Fibroblast of pulmonary artery (primary cell): ENCODE results near the gene DNAJC1.
"Not testable (repeated sequence)": the region's sequence is repeated elsewhere in the genome, so short reads cannot be mapped to it uniquely, and the experiment has no call there.

Experiments
- DNase-seq: peaks from one replicate; pipeline ENCODE4 v3.0.0-alpha.2; 2010; ENCODE audit warnings: low read depth
- H3K4me3 ChIP-seq: replicated peaks from 2 replicates; pipeline ENCODE4 v1.5.1; 2011; ENCODE audit warnings: low read depth, mild to moderate bottlenecking, control low read depth, low read length, moderate library complexity
- TF ChIP-seq, protein P1 (sequence below): IDR thresholded peaks from 2 replicates; pipeline ENCODE4 v1.5.1; 2011; ENCODE audit warnings: mild to moderate bottlenecking, control low read depth, low read length, inconsistent platforms; ENCODE audit errors: missing control alignments

The DNAJC1 gene

DNA sequence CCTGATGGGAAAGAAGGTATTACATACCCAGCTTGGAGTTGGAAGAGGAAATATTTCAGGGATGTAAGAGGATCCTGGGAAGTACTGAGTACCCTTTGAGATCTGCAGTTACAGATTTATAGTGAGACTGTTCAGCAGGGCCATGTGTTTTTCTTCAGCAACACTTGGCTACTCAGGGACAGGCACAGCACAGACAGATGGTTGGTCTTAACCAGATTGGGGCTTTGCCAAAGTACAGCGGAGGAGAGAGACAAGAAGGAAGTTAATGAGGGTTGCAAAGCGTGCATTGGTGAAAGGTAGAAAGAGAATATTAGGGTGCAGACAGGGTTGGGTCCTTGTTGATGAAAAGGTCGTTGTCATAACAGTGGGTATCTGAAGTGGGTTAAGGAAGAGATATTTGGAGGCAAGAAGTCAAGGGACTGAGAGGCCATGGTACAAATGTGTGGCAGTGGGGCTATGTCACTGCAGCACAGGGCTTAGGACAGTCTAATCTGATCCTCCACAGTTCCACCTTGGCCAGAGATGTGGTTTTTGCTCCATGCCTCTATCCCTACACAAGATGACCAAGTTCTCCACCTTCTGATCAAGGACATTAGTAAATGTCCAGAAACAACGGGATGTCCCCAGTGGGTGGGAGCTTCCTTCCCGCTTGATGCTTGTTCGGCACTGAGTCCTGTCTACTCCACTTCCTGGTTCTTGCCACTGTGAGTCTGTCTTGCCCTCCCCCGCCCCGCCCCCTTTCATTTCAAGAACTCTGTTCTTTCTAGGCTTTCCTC lies 18.9 kb upstream of the DNAJC1 start:
- peak; percentile 80 for DNase-seq
- no peak overlapping the region for H3K4me3 ChIP-seq
- TF ChIP-seq, protein P1, sequence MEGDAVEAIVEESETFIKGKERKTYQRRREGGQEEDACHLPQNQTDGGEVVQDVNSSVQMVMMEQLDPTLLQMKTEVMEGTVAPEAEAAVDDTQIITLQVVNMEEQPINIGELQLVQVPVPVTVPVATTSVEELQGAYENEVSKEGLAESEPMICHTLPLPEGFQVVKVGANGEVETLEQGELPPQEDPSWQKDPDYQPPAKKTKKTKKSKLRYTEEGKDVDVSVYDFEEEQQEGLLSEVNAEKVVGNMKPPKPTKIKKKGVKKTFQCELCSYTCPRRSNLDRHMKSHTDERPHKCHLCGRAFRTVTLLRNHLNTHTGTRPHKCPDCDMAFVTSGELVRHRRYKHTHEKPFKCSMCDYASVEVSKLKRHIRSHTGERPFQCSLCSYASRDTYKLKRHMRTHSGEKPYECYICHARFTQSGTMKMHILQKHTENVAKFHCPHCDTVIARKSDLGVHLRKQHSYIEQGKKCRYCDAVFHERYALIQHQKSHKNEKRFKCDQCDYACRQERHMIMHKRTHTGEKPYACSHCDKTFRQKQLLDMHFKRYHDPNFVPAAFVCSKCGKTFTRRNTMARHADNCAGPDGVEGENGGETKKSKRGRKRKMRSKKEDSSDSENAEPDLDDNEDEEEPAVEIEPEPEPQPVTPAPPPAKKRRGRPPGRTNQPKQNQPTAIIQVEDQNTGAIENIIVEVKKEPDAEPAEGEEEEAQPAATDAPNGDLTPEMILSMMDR = no peak

DNA sequence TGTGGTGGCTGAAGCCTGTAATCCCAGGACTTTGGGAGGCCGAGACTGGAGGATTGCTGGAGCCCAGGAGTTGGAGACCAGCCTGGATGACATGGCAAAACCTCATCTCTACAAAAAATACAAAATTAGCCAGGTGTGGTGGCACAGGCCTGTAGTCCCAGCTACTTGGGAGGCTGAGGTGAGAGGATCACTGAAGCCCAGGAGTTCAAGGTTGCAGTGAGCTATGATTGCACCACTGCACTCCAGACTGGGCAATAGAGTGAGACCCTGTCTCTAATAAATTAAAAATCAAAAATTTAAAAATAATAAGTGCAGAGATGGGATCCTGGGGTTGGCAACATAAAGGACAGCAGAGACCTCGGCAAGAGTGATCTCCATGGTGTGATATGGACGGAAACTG lies 17.6 kb upstream of the DNAJC1 start:
- H3K4me3 ChIP-seq, DNase-seq: not testable (repeated sequence)

DNA sequence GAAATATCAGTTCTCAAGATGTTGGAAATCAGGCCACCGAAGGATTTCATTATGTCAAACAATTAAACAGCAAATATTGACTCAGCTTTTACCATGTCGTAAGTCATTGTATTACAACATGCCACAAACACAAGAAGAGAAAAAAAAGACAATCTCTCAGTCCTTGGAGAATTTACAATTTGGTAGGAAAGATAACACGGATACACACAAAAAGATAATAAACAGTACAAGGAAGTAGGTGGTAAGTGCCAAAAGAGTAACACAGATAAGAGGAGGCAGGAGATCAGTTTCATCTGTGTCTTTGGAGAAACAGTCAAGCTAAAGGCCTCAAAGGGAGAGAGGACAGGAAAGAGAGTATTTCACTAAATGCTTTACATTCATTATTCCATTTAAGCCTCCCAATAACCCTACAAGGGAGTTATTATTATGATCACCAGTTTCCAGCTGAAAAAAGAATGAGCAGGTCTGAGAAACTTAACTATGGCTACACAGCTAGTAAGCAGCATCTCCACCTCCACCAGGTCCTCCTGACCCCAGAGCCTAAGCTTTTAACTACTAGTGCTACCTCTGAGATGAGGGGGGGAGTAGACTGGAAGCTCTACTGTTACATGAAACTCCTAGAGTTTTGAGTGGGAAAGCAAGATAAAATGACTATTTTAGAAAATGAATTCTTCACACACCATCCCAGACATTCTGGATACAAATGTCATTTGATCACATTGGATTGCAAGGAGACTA lies 13.9 kb upstream of the DNAJC1 start:
- H3K4me3 ChIP-seq = no peak overlapping the region
- DNase-seq = peak; percentile 73
- TF ChIP-seq, protein P1 = no peak

DNA sequence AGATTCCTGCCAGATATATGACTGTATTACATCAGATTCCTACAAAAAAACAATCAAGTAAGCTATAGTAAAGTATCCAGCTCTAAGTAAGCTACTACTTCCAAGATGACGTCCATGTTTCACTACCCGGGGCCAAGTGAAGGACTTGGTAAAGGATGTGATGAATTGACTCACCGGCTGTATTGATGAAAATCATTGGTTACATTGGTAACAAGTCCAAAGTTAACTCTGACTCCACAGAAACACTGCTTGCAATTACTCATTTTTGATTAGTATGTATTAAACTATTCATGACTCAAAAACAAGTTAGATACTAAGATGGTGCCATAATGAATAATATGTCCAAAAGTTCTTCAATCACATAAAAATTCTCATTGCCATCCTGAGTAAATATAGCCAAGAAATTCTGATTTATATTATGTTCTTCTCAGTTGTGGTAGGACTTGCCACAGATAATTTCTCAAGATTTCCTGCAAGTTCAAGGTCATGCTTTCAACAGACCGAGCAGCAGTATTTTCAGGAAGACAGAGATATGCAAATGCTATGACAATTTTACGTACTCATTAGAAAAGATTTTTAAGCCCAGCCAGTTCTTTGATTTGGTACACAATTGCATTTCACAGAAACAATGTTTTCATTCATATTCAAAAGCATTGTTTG lies 12.6 kb upstream of the DNAJC1 start:
- no peak overlapping the region for H3K4me3 ChIP-seq
- DNase-seq = no peak
- TF ChIP-seq, protein P1 = no peak

DNA sequence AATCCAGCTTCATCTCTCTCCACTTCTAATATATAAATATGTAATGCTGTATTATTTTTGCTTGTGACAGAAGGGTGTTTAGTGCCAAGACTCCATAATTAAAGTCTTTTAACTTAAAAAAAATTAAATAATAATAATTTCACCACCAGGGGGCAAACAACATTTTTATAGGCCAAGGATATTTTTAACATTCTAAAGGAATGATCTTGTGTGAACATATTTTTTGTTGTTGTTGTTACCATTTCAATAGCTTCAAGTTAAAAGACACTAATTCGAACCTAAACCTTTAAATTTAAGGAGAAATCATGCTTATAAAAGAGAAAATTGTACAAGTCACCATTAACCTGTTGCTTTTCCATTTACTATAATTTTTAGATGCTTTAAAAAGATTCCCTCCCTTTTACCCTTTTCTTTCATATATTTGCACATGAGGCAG lies 7.5 kb upstream of the DNAJC1 start:
- no peak overlapping the region for H3K4me3 ChIP-seq
- peak; percentile 57 for DNase-seq
- TF ChIP-seq, protein P1 = peak; percentile 28

DNA sequence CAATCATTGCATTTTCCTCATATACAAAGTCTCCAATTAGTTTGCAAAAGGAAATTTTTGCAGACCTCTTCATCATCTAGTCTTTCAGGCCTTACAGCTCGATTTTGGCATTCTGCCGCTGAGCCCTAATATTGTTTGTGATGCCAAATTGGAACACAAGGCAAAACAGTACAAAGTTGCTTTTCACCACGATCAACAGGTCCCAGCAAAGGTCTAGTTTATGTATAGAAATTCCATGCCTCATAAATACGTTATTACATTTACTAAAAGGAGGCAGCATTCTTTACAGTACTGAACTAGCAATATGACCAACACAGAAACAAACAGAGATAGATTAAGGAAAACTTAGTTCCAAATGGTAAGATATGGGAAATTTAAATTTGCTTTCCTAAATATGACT lies 7.0 kb upstream of the DNAJC1 start:
- TF ChIP-seq, protein P1 = no peak
- DNase-seq = no peak

DNA sequence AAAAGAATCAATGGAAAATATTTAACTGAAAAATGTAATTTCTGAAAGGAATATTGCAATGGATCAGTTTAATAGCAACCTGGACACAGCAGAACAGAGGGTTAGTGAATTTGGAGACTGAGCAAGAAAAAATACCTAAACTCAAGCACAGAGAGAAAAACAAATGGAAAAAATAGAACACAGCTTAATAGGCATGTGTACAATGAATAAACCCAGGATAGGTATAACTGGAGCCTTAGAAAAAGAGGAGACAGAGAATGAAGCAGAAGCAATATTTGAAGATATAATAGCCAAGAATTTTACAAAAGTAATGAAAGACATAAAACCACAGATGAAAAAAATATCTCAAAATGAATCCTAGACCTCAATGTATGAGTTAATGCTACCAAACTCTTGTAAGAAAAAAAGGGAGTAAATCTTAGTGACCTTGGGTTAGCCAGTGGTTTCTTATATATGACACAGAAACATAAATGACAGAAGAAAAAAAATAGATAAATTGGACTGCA lies 2.9 kb upstream of the DNAJC1 start:
- DNase-seq = no peak
- TF ChIP-seq, protein P1 = no peak
- H3K4me3 ChIP-seq = no peak overlapping the region

More for the DNA sequence above, 7.0 kb upstream of the DNAJC1 start:
- H3K4me3 ChIP-seq = no peak overlapping the region
